Fibroblast of skin of scalp (primary cell): ENCODE measurements around the gene DENR.
"Not testable (repeated sequence)": the region's sequence is repeated elsewhere in the genome, so short reads cannot be mapped to it uniquely, and the experiment has no call there.

Source experiments
- DNase-seq: peaks from one replicate; pipeline ENCODE4 v3.0.0-alpha.2; 2013

DENR gene

GRCh38 chr12:122740351-122740750 lies 12.3 kb upstream of the DENR start:
- DNase-seq: no peak

GRCh38 chr12:122743895-122744525 lies 8.6 kb upstream of the DENR start:
- no peak for DNase-seq

GRCh38 chr12:122747224-122748135 lies 5.1 kb upstream of the DENR start:
- DNase-seq: no peak

- DNase-seq: no peak
Measured at GRCh38 chr12:122749569-122750332, 2.9 kb upstream of the DENR start.

- not testable (repeated sequence) for DNase-seq
Measured at GRCh38 chr12:122750781-122751515, 1.7 kb upstream of the DENR start.

GRCh38 chr12:122753319-122753650 lies 661 bp downstream of the DENR start:
- no peak for DNase-seq

- DNase-seq: no peak
Measured at GRCh38 chr12:122754790-122755189, 2.2 kb downstream of the DENR start.

GRCh38 chr12:122757568-122757967 lies 4.9 kb downstream of the DENR start:
- DNase-seq: no peak

GRCh38 chr12:122785503-122785902 lies 32.9 kb downstream of the DENR start:
- DNase-seq: no peak

GRCh38 chr12:122788387-122788786 lies 35.8 kb downstream of the DENR start:
- peak; percentile 37 for DNase-seq

GRCh38 chr12:122789637-122790036 lies 37.0 kb downstream of the DENR start:
- DNase-seq: no peak

- DNase-seq: peak; percentile 63
Measured at GRCh38 chr12:122790393-122791075, 37.9 kb downstream of the DENR start.

- peak; percentile 56 for DNase-seq
Measured at GRCh38 chr12:122793685-122794106, 41.1 kb downstream of the DENR start.

- DNase-seq: no peak
Measured at GRCh38 chr12:122795807-122796206, 43.2 kb downstream of the DENR start.

GRCh38 chr12:122799641-122800243 lies 47.1 kb downstream of the DENR start:
- no peak for DNase-seq

- DNase-seq: no peak
Measured at GRCh38 chr12:122803937-122804336, 51.3 kb downstream of the DENR start.

GRCh38 chr12:122804957-122805356 lies 52.3 kb downstream of the DENR start:
- DNase-seq: not testable (repeated sequence)

GRCh38 chr12:122807651-122808050 lies 55.0 kb downstream of the DENR start:
- DNase-seq: no peak

GRCh38 chr12:122811777-122812176 lies 59.2 kb downstream of the DENR start:
- no peak for DNase-seq

- DNase-seq: no peak
Measured at GRCh38 chr12:122813310-122813713, 60.7 kb downstream of the DENR start.

- DNase-seq: no peak
Measured at GRCh38 chr12:122819209-122819785, 66.7 kb downstream of the DENR start.
